HG03378 (cell line): Measurements from ENCODE around the gene GPM6B.

Experiments used
- ATAC-seq: cut with Tn5 transposase; IDR thresholded peaks from one replicate; pipeline ENCODE4 v1.9.1; 2021; ENCODE audit warnings: mild to moderate bottlenecking, moderate library complexity; ENCODE audit not compliant: unreplicated experiment

Gene GPM6B

DNA sequence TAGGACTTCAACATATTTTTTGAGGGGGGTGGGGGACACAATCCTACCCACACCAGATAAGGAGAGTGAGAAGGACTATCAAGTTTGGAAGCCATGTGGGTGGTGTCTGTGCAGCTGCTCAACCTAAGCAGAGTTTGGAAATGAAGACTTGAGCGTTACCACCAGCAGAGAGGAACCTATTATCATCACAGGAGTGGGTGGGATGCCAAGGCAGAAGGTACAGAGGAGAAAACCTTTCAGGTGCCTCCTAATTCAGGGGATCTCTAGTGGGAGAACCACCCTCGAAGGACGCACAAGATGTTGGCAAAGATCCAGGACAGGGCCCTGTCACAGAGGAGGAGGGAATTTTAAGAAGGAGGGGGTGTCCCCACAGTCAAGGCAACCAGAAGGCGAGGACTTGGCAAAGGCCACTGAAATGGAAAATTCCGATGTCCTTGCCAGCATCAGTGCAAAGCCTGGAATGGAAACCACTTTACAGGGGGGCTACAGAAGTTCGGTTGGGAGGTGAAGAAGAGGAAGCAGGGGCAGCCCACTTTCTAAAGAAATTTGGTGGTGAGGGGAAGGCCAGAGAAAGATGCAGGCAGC is 8.4 kb upstream of the GPM6B start:
- no peak for ATAC-seq

DNA sequence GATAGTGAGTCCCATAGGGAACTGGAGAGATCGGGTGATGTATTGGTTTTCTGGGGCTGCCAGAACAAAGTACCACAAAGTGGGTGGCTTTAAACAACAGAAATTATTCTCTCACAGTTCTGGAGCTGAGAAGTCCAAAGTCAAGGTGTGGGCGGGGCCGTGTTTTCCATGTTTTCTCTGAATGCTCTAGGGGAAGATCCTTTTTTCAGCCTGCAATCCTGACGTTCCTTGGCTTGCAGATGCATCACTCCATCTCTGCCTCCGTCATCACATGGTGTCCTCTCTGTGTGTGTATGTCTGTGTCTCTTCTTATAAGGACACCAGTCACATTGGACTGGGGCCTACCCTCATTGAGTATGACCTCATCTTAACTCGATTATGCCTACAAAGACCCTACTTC is 7.9 kb upstream of the GPM6B start:
- ATAC-seq = no peak

- no peak for ATAC-seq
Observed at GRCh38 chrX:13821738-13822137, 4.8 kb upstream of the GPM6B start.

DNA sequence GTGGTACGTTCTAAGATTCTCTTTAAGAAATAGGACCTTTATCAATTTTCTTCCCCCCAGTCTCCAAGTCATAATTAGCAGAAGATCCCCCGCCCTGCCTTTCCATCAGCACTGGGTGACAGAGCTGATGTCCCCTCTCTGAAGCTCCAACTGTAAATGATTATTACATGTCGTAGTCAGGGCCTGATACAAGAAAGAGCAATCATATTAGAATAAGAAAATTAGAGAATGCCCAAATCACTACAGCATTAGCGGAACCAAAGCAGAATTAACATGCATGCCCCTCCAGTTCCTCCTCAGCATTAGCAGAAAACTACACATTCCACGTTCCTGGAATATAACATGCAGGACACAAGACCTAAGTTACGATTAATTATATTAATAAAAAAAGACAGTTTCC is 717 bp downstream of the GPM6B start:
- ATAC-seq = no peak

DNA sequence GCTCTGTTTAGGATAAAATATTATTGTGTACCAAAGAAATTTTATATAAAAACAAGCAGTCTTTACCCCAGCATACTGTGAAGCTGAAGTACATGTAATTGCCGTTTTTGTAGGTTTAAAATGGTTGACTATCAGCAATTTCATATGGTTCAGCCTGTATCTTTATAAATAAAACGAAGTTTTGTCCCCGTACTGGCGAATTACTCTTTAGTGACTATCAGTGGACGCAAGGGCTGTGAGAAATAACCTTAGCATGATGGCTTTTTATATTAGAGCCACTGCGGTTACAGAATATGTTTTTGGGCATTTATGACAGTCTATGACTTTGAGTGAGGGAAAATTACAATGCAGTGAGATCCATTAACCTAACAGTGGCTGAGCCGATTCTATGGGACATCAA is 1.2 kb downstream of the GPM6B start:
- no peak for ATAC-seq

DNA sequence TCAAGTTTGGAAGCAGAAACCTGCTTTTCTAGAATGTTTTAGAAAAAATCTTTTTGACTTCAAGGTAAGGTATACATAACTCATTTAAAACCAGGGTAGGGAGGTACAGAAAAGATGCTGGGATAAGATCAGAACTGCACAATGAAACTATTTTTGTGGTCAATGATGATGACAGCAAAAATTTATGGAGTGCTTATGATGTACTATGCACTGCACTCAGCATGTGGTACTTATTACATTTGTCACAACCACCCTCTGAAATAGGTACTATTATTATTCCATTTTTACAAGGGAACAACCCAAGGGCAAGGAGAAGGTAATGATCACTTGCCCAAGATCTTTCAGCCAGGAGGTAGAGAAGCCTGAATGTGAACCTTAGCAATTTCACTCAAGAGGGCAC is 8.0 kb downstream of the GPM6B start:
- no peak for ATAC-seq

- no peak for ATAC-seq
Observed at GRCh38 chrX:13808293-13808692, 8.6 kb downstream of the GPM6B start.

GRCh38 chrX:13805241-13805640 is 11.7 kb downstream of the GPM6B start:
- no peak for ATAC-seq

DNA sequence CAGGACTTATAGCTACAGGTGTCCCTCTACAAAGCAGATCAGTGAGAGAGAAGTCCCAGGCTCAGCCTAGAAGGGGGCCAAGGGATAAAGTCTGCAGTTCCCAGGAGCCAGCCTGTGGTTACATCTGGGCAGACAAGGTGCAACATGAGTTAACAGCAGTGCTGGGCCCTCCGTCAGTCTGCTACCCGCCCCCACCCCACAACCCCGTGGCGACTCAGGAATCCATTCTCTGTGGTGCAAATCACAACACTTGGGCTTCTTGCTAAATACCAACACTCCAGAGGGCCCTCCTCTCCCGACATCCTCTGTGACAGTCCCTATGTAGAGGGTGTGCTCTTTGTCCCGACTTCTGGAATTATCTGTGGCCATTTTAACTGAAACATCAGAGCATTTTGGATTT is 13.8 kb downstream of the GPM6B start:
- no peak for ATAC-seq

DNA sequence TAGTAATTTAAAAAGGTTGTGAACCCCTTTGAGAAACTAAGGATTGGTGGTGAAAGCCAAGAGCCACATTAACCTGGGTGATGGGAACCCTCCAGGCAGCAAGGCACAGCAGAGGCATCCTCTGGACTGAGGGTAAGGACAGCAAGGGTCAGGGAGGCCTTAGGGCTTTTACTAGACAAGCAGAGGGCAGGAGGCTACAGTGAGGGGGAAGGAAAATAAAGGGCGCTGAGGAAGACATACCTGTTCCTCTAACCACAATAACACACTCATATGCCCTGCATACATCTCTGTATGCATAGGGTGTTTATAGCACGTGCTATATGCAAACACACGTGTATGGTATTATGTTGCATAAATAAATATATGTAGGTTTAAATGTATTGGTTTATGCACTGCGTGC is 18.7 kb downstream of the GPM6B start:
- ATAC-seq = no peak

GRCh38 chrX:13797512-13797911 is 19.4 kb downstream of the GPM6B start:
- no peak for ATAC-seq

DNA sequence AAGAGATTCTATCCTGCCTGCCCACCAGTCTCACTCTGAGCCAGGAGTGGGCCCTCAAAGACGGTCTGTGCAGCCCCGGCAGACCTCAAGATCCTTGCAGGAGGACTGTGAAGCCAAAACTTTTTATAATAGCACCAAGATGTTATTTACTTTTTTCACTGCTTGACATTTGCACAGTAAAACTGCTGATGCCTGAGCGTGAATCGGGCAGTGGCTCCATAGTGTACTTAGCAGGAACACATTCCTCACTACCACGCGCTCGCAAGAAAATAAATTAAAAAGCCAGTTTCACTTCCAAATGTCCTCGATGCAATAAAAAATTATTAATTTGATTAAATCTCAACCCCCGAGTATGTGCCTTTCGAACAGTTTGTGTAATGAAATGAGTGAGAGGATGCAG is 22.5 kb downstream of the GPM6B start:
- ATAC-seq = no peak

DNA sequence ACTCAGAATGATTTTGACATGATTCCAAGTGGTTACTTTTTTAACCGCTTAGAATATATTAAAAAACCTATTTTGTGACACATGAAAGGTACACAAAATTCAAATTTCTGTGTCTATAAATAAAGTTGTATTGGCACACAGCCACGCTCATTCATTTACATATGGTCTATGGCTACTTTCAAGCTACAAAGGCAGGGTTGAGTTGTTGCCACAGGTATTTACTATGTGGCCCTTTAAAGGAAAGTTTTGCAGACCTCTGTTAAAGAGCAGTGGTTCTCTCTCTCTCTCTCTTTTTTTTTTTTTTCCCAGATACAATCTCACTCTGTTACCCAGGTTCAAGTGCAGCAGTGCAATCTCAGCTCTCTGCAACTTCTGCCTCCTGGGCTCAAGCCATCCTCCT is 23.0 kb downstream of the GPM6B start:
- ATAC-seq = no peak

DNA sequence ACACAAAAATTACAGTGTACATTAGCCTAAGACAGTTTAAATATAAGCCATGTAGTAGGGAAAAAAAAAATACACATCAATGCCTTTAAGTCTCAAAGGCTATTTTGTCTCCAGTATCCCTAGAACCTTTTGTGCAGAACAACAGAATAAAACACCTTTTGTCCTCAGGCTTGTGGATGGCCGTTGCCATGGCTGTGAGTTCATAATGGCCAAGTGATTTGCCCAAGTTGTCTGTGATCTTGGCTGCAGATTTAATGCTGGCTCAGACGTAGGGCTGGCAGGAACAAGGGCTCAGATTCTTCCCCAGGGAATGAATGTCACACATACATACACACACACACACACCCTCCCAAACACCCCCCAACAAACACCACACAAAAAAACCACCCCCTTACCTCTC is 25.3 kb downstream of the GPM6B start:
- no peak for ATAC-seq

- no peak for ATAC-seq
Observed at GRCh38 chrX:13791145-13791544, 25.7 kb downstream of the GPM6B start.

DNA sequence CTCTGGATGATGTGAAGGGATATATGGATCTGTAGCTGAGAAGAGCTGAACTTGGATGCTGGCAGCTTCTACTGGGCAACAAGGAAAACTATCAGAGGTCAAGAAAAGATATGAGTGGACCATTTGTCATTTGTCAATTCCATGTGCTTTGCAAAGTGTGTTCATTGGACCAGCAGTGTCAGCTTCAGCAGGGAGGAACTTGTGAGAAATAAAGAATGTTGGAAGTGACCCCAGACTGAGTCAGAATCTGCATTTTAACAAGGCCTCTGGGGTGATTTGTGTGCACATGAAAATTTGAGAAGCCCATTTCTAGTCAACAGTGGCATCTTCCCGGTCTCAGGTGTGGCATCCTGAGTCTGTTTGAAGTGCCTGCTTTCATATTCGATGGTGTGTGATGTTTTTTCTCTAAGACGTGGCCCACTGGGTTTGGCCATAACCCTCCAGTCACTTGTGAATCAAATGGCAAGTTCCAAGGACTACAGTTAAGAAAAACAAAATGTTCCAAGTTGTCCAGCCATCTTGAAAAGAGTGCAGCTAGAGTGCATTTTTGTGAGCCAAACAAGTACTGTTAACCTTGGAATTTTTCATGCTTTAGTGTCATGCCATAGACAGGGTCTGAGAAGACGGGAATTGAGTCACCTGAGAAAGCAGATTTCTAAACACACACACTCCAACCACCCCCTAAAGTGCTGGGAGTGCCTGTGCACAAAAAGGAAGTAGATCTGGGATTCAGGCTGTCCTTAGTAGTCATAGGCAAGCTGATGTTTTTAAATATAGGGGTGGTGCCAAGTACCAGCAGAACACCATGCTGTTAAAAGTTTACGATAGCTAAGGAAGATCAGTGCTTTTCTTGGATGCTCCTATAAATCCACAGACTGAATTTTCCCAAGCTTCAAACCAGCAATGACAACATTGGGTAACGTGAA is 26.4 kb downstream of the GPM6B start:
- ATAC-seq = no peak

DNA sequence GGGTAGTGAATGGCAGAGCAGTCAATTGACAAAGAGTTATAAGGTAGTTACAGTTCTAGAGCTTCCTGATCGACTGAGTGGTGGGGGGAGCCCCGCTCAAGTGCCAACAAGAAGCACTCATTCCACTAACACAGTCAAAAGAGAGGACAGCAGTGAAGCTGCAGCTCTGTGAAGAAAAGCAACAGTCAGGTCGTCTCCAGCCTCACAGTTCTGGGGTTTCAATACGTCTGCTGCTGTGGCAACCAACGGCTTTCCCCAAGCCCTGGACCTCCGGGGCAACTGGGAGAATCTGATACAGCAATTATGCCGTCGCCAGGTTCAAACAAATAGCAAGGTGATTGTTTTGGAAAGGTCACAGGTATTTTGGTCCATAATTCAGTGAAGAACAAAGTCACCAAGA is 30.8 kb downstream of the GPM6B start:
- no peak for ATAC-seq

DNA sequence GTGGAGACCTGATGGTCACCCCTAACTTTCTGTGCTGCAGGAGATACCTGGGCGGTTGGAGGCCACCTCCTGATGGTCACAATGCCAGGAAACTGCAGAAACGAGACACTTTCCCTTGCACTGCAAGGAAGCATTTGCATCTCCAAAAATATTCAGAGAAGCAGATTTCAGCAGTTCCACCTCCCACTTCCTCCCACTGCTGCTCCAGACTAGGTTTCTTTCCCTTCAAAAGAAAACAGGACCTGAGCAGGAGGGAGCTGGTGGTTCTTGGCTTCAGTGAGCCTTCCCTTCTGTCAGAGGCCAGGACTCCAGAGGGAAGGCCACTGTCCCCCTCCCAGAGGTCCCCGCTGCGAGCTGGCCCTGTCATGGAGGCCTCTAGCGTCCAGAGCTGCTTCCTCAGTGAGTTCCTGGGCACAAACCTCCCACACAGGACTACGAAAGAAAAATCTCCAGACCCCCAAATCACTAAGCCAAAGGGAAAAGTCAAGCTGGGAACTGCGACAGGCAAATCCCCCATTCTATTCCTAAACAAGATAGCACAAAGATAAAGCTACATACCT is 35.9 kb downstream of the GPM6B start:
- ATAC-seq = no peak

DNA sequence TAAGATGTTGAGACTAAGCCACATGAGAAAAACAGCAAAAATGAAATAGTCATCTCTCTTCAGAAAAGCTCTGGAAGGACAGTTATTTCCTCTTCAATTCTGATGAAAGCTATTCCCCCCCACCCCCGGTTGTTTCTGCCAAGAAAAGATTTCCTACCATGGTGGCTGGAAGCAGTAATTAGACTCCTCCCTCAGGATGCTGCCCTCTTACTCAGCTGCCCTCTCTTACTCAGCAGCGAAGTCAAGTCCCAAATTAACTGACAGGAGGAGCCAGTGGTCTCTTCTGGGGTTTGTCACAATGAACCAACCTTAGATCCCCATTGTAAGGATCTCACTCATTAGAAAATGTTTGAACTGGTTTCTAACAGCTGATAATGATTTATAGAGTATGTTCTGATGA is 38.0 kb downstream of the GPM6B start:
- no peak for ATAC-seq

DNA sequence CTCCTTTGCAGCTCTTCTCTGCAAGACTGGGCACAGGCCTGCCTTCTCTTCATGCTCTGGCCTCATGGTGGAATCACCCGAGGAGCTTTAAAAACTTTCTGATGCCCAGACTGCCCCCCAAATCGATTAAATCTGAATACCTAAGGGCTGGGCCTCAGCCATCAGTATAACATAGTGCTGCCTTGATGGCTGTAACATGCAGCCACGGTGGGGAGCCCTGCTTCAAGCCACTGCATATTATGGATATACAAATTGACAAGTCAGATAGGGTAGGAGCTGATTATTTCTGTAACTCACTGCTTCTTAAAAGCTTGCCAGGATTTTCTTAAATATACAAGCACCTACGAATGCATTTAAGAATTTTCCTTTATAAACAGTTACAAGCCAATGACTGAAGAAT is 40.5 kb downstream of the GPM6B start:
- ATAC-seq = no peak

DNA sequence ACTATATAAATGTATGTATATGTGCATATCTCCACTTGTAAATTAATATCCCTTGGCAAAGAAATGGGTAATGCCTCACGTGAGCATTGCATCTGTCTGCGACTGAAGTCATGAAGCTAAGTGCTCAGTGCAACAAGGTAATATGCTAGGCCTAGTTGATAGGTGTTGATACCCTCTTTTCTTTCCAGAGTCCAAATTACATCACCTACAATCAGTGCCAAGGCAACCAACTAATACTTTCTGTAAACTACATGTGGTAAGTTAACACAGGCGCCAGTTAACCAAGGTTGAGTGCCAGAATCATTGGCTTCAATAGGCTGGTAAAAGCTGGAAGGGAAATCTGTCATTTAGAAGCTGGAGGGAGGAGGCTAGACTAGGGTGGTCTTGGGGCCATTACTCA is 41.1 kb downstream of the GPM6B start:
- ATAC-seq = no peak

GRCh38 chrX:13774696-13775095 is 42.2 kb downstream of the GPM6B start:
- no peak for ATAC-seq
